ENCODE results near the gene CNOT3.

CNOT3 gene

GRCh38 chr19:54196536-54196935 is 59.0 kb downstream of the CNOT3 start:
- FAIRE-seq = no peak

DNA sequence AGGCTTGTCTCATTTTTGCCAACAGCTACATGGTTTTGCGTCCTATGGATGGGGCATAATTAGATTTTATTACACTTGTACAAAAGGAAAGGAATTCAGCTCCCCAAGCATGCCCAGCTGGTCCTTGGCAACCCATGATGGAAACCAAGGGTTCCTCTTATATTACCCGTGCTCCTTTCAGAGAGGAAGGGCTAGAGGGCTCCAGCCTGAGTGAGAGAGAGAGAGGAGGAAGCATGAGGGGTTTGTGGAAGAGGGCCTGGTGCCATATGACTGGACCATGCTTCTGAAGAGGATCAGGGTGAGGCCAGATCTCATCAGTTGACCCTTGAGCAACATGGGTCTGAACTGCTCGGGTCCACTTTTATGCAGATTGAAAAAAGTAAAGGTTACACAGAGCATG is 59.6 kb downstream of the CNOT3 start:
- no peak for FAIRE-seq

- no peak for FAIRE-seq
Observed at GRCh38 chr19:54199401-54199800, 61.8 kb downstream of the CNOT3 start.

- no peak for FAIRE-seq
Observed at GRCh38 chr19:54201172-54201701, 63.7 kb downstream of the CNOT3 start.

DNA sequence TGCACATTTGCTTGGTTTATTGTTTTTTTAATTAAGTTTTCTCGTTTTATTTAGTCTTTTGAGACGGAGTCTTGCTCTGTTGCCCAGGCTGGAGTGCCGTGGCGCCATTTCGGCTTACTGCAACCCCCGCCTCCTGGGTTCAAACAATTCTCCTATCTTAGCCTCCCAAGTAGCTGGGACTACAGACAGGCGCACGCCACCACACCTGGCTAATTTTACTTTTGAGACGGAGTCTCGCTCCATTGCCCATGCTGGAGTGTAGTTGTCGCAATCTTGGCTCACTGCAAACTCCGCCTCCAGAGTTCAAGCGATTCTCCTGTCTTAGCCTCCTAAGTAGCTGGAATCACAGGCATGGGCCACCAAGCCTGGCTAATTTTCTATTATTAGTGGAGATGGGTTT is 64.4 kb downstream of the CNOT3 start:
- FAIRE-seq = no peak

DNA sequence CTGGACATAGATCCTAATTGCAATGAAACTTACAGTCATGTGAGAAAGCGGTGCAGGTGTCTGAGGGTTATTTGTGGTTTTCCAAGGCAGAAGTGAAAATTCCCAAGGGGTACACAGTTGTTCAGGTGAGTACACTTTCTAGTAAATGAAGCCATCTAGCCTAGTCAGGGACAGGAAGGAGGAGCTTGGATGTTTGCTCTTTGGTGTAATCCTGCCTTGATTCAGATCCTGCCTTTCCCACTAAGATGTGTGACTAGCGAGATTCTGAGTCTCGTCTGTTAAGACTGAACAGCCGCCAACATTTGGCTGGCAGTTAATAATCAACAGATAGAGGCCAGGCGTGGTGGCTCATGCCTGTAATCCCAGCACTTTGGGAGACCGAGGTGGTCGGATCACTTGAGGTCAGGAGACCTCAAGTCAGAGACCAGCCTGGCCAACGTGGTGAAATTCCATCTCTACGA is 65.6 kb downstream of the CNOT3 start:
- no peak for FAIRE-seq

DNA sequence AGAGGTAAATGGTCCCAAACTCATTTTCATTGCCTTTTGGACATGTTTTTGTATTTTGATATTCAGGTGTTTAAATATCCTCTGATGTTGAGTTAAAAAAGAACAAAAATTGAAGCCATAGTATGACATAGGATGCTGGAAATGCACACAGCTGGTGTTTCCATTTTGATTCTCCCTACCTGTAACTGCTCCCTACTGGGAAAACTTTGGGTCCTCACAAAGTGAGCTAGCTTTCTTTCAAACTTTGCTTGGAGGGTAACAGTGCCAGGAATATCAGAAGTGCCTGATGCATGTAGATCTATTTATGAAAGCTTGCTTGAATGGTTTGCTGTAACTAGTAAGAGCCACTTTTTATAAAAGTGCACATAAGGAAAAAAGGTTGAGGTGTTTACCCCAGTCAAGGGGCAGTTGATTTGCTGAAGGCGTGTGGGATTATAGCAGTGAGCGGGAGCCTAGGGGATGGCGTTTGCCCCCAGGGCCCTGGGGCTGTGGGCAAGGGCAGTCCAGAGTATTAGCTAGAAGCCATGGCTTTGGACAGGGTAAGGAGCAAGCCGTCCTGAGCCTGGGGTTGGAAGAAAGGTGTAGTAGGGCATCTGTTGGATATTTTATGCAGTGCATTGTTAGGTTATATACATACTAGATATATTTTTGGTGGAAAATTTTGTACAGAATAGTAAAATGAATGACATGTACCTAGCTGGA is 67.4 kb downstream of the CNOT3 start:
- no peak for FAIRE-seq

Measured in endometrium (tissue), 2 donors.